ENCODE results near the gene CYP3A7. TPM values are rescaled to one million over a fixed set of nuclear protein-coding genes. Genes with fewer than 3 reads are reported as not detected.
"Not testable (repeated sequence)": the region's sequence is repeated elsewhere in the genome, so short reads cannot be mapped to it uniquely, and the experiment has no call there.

The CYP3A7 gene
- polyA plus RNA-seq, 1 experiment = not detected

- TF ChIP-seq CTCF (IDR thresholded peaks at IDR 0.05; ENCODE audit: insufficient read depth, low read depth, low read length) = no peak
- no peaks in the 10 kb centered on the region for H3K36me3 ChIP-seq (ENCODE audit: control insufficient read depth, insufficient read depth, low read length)
- POLR2A ChIA-PET = no interaction called here
- CTCF ChIA-PET = no interaction called here
- DNase-seq (ENCODE audit: low read depth) = no peak
- H3K27me3 ChIP-seq (ENCODE audit: control insufficient read depth, insufficient read depth, low read length) = no peaks in the 10 kb centered on the region; the same call in 1 of the 2 replicates
- H3K4me3 ChIP-seq (ENCODE audit: low read depth, low read length) = no peak overlapping the region
Observed at GRCh38 chr7:99731638-99732374, 3.2 kb downstream of the CYP3A7 start.

- Histone ChIP-seq H3K36me3 (ENCODE audit: control insufficient read depth, insufficient read depth, low read length) (no peaks in the 10 kb centered on the region), H3K27me3 (ENCODE audit: control insufficient read depth, insufficient read depth, low read length) (no peaks in the 10 kb centered on the region; the same call in 1 of the 2 replicates), H3K4me3 (ENCODE audit: low read depth, low read length) (no peak overlapping the region)
- ChIA-PET CTCF (no interaction called here), POLR2A (no interaction called here)
- no peak for DNase-seq (ENCODE audit: low read depth)
- no peak for TF ChIP-seq CTCF (IDR thresholded peaks at IDR 0.05; ENCODE audit: insufficient read depth, low read depth, low read length)
Observed at GRCh38 chr7:99730992-99731391, 4.0 kb downstream of the CYP3A7 start.

GRCh38 chr7:99730238-99730810 lies 4.7 kb downstream of the CYP3A7 start:
- no peak for TF ChIP-seq CTCF (IDR thresholded peaks at IDR 0.05; ENCODE audit: insufficient read depth, low read depth, low read length)
- CTCF ChIA-PET = interaction anchor here (1.3 kb wide), 1 partner anchor 11 kb away, joined by 3 read pairs; no protein-coding TSS in a partner anchor
- DNase-seq (ENCODE audit: low read depth) = no peak
- H3K4me3 ChIP-seq (ENCODE audit: low read depth, low read length) = no peak overlapping the region
- no peaks in the 10 kb centered on the region for H3K36me3 ChIP-seq (ENCODE audit: control insufficient read depth, insufficient read depth, low read length)
- no peaks in the 10 kb centered on the region; the same call in 1 of the 2 replicates for H3K27me3 ChIP-seq (ENCODE audit: control insufficient read depth, insufficient read depth, low read length)
- POLR2A ChIA-PET = no interaction called here

GRCh38 chr7:99729486-99730237 lies 5.3 kb downstream of the CYP3A7 start:
- H3K27me3 ChIP-seq (ENCODE audit: control insufficient read depth, insufficient read depth, low read length) = no peaks in the 10 kb centered on the region; the same call in 1 of the 2 replicates
- no peak overlapping the region for H3K4me3 ChIP-seq (ENCODE audit: low read depth, low read length)
- POLR2A ChIA-PET = no interaction called here
- DNase-seq (ENCODE audit: low read depth) = no peak
- no peak for TF ChIP-seq CTCF (IDR thresholded peaks at IDR 0.05; ENCODE audit: insufficient read depth, low read depth, low read length)
- CTCF ChIA-PET = interaction anchor here (1.3 kb wide), 1 partner anchor 11 kb away, joined by 3 read pairs; no protein-coding TSS in a partner anchor
- no peaks in the 10 kb centered on the region for H3K36me3 ChIP-seq (ENCODE audit: control insufficient read depth, insufficient read depth, low read length)

GRCh38 chr7:99728615-99729014 lies 6.4 kb downstream of the CYP3A7 start:
- ChIA-PET CTCF (no interaction called here), POLR2A (no interaction called here)
- no peak for TF ChIP-seq CTCF (IDR thresholded peaks at IDR 0.05; ENCODE audit: insufficient read depth, low read depth, low read length)
- DNase-seq (ENCODE audit: low read depth) = no peak
- no peak overlapping the region for H3K4me3 ChIP-seq (ENCODE audit: low read depth, low read length)
- no peaks in the 10 kb centered on the region; the same call in 1 of the 2 replicates for H3K27me3 ChIP-seq (ENCODE audit: control insufficient read depth, insufficient read depth, low read length)
- H3K36me3 ChIP-seq (ENCODE audit: control insufficient read depth, insufficient read depth, low read length) = no peaks in the 10 kb centered on the region

GRCh38 chr7:99723201-99723600 lies 11.8 kb downstream of the CYP3A7 start:
- H3K27me3 ChIP-seq (ENCODE audit: control insufficient read depth, insufficient read depth, low read length); H3K36me3 ChIP-seq (ENCODE audit: control insufficient read depth, insufficient read depth, low read length); CTCF ChIA-PET; H3K4me3 ChIP-seq (ENCODE audit: low read depth, low read length); POLR2A ChIA-PET; DNase-seq (ENCODE audit: low read depth): not testable (repeated sequence)
